H1 (cell line): ENCODE data around the gene LAG3. TPM values are rescaled to one million over a fixed set of nuclear protein-coding genes. Genes with fewer than 3 reads are reported as not detected.

Experiments
- polyA plus RNA-seq, 7 experiments: library from polyadenylated mRNA; depleted of rRNA in 3 of 7; stranded (reverse) in 5 of 7; unstranded in 2 of 7; fragments of >200 nt in 5 of 7; fragments of 200-250 nt in 2 of 7; gene quantifications; 1 replicate in 5 of 7; 2 replicates in 1 of 7; 4 replicates in 1 of 7; pipeline versions ENCODE4 v1.2.1 to v1.2.3, GENCODE V29; 2011 to 2013; ENCODE audit warnings: missing spikeins in 2 of 7, mixed read lengths in 2 of 7
- total RNA-seq: library from RNA; stranded (reverse); fragmentation: NEBNext Ultra II Directional; extraction: Animal tissue kit (Norgen Biotek cat#: 25700); gene quantifications from 2 replicates; pipeline ENCODE4 v1.2.1, GENCODE V29; 2021

The LAG3 gene
- total and polyA plus RNA-seq, 2 of the 8 experiments (the other 6 are each of a cell fraction or from before 2014, with no cell fraction given): 1.1 to 3.1 TPM

Other genes starting within 250 kb of the LAG3 start
- 5,175 and 5,215 TPM in 2 replicates for gene GAPDH, start 238.0 kb upstream of the LAG3 start, total RNA-seq
- gene GAPDH, start 238.0 kb upstream of the LAG3 start, polyA plus RNA-seq (2011; rRNA removed): 15,878 and 16,791 TPM in 2 replicates
- 11.8 and 12.2 TPM in 2 replicates for gene IFFO1, start 216.5 kb upstream of the LAG3 start, total RNA-seq
- gene IFFO1, start 216.5 kb upstream of the LAG3 start, polyA plus RNA-seq (2011; rRNA removed): 12.8 and 16.4 TPM in 2 replicates
- gene NOP2, start 204.2 kb upstream of the LAG3 start, total RNA-seq: 82.6 and 85.6 TPM in 2 replicates
- gene NOP2, start 204.2 kb upstream of the LAG3 start, polyA plus RNA-seq (2011; rRNA removed): 34.4 and 35.4 TPM in 2 replicates
- gene CHD4, start 165.1 kb upstream of the LAG3 start, total RNA-seq: 305 and 330 TPM in 2 replicates
- 198 and 214 TPM in 2 replicates for gene CHD4, start 165.1 kb upstream of the LAG3 start, polyA plus RNA-seq (2011; rRNA removed)
- 0.22 and 0.23 TPM in 2 replicates for gene LPAR5, start 136.6 kb upstream of the LAG3 start, total RNA-seq
- 0.24 and 0.63 TPM in 2 replicates for gene LPAR5, start 136.6 kb upstream of the LAG3 start, polyA plus RNA-seq (2011; rRNA removed)
- gene ACRBP, start 125.1 kb upstream of the LAG3 start, total RNA-seq: 0.80 and 1.2 TPM in 2 replicates
- gene ACRBP, start 125.1 kb upstream of the LAG3 start, polyA plus RNA-seq (2011; rRNA removed): 5.2 and 8.9 TPM in 2 replicates
- gene ING4, start 109.4 kb upstream of the LAG3 start, total RNA-seq: 21.7 and 22.9 TPM in 2 replicates
- 28.6 and 29.3 TPM in 2 replicates for gene ING4, start 109.4 kb upstream of the LAG3 start, polyA plus RNA-seq (2011; rRNA removed)
- gene ZNF384, start 83.1 kb upstream of the LAG3 start, total RNA-seq: 59.6 and 60.1 TPM in 2 replicates
- 59.0 and 75.1 TPM in 2 replicates for gene ZNF384, start 83.1 kb upstream of the LAG3 start, polyA plus RNA-seq (2011; rRNA removed)
- gene PIANP, start 71.7 kb upstream of the LAG3 start, total RNA-seq: 9.8 and 15.3 TPM in 2 replicates
- gene PIANP, start 71.7 kb upstream of the LAG3 start, polyA plus RNA-seq (2011; rRNA removed): 6.3 and 13.3 TPM in 2 replicates
- gene COPS7A, start 48.5 kb upstream of the LAG3 start, total RNA-seq: 43.3 and 44.5 TPM in 2 replicates
- gene COPS7A, start 48.5 kb upstream of the LAG3 start, polyA plus RNA-seq (2011; rRNA removed): 95.9 and 98.4 TPM in 2 replicates
- 229 and 232 TPM in 2 replicates for gene MLF2, start 19.4 kb upstream of the LAG3 start, total RNA-seq
- gene MLF2, start 19.4 kb upstream of the LAG3 start, polyA plus RNA-seq (2011; rRNA removed): 401 and 443 TPM in 2 replicates
- 444 and 486 TPM in 2 replicates for gene PTMS, start 6.2 kb upstream of the LAG3 start, total RNA-seq
- 553 and 999 TPM in 2 replicates for gene PTMS, start 6.2 kb upstream of the LAG3 start, polyA plus RNA-seq (2011; rRNA removed)
- gene CD4, start 17.0 kb downstream of the LAG3 start, total RNA-seq: 3.2 and 3.4 TPM in 2 replicates
- 5.1 and 5.6 TPM in 2 replicates for gene CD4, start 17.0 kb downstream of the LAG3 start, polyA plus RNA-seq (2011; rRNA removed)
- gene GPR162, start 49.3 kb downstream of the LAG3 start, total RNA-seq: 8.6 and 8.8 TPM in 2 replicates
- 7.3 and 9.5 TPM in 2 replicates for gene GPR162, start 49.3 kb downstream of the LAG3 start, polyA plus RNA-seq (2011; rRNA removed)
- 42.4 and 43.5 TPM in 2 replicates for gene P3H3, start 55.9 kb downstream of the LAG3 start, total RNA-seq
- gene P3H3, start 55.9 kb downstream of the LAG3 start, polyA plus RNA-seq (2011; rRNA removed): 22.9 and 40.9 TPM in 2 replicates
- 9.0 and 9.9 TPM in 2 replicates for gene GNB3, start 68.4 kb downstream of the LAG3 start, total RNA-seq
- gene GNB3, start 68.4 kb downstream of the LAG3 start, polyA plus RNA-seq (2011; rRNA removed): 9.9 and 13.9 TPM in 2 replicates
- 47.4 and 47.7 TPM in 2 replicates for gene CDCA3, start 78.8 kb downstream of the LAG3 start, total RNA-seq
- 71.2 and 77.0 TPM in 2 replicates for gene CDCA3, start 78.8 kb downstream of the LAG3 start, polyA plus RNA-seq (2011; rRNA removed)
- 148 and 159 TPM in 2 replicates for gene USP5, start 79.6 kb downstream of the LAG3 start, total RNA-seq
- gene USP5, start 79.6 kb downstream of the LAG3 start, polyA plus RNA-seq (2011; rRNA removed): 66.5 and 83.9 TPM in 2 replicates
- gene TPI1, start 95.0 kb downstream of the LAG3 start, total RNA-seq: 902 and 910 TPM in 2 replicates
- gene TPI1, start 95.0 kb downstream of the LAG3 start, polyA plus RNA-seq (2011; rRNA removed): 2,591 and 3,018 TPM in 2 replicates
- gene SPSB2, start 100.8 kb downstream of the LAG3 start, total RNA-seq: 13.0 and 13.9 TPM in 2 replicates
- gene SPSB2, start 100.8 kb downstream of the LAG3 start, polyA plus RNA-seq (2011; rRNA removed): 23.2 and 31.6 TPM in 2 replicates
- 2.5 and 2.9 TPM in 2 replicates for gene LRRC23, start 132.3 kb downstream of the LAG3 start, total RNA-seq
- 3.5 and 3.6 TPM in 2 replicates for gene LRRC23, start 132.3 kb downstream of the LAG3 start, polyA plus RNA-seq (2011; rRNA removed)
- 90.9 and 92.4 TPM in 2 replicates for gene ENO2, start 142.1 kb downstream of the LAG3 start, total RNA-seq
- gene ENO2, start 142.1 kb downstream of the LAG3 start, polyA plus RNA-seq (2011; rRNA removed): 102 and 126 TPM in 2 replicates
- gene ATN1, start 155.4 kb downstream of the LAG3 start, total RNA-seq: 69.6 and 73.4 TPM in 2 replicates
- 20.6 and 43.0 TPM in 2 replicates for gene ATN1, start 155.4 kb downstream of the LAG3 start, polyA plus RNA-seq (2011; rRNA removed)
- not detected in 2 replicates for gene RNU7-1, start 171.3 kb downstream of the LAG3 start, total RNA-seq
- gene RNU7-1, start 171.3 kb downstream of the LAG3 start, polyA plus RNA-seq (2011; rRNA removed): not detected in 2 replicates
- gene C12orf57, start 171.5 kb downstream of the LAG3 start, total RNA-seq: 174 and 185 TPM in 2 replicates
- gene C12orf57, start 171.5 kb downstream of the LAG3 start, polyA plus RNA-seq (2011; rRNA removed): 993 and 1,124 TPM in 2 replicates
- 25.7 and 28.4 TPM in 2 replicates for gene PTPN6, start 178.8 kb downstream of the LAG3 start, total RNA-seq
- 16.3 and 22.6 TPM in 2 replicates for gene PTPN6, start 178.8 kb downstream of the LAG3 start, polyA plus RNA-seq (2011; rRNA removed)
- gene PHB2, start 198.1 kb downstream of the LAG3 start, total RNA-seq: 360 and 368 TPM in 2 replicates
- 579 and 626 TPM in 2 replicates for gene PHB2, start 198.1 kb downstream of the LAG3 start, polyA plus RNA-seq (2011; rRNA removed)
- gene EMG1, start 198.4 kb downstream of the LAG3 start, total RNA-seq: 82.9 and 84.2 TPM in 2 replicates
- gene EMG1, start 198.4 kb downstream of the LAG3 start, polyA plus RNA-seq (2011; rRNA removed): 54.3 and 64.3 TPM in 2 replicates
- 55.2 and 55.8 TPM in 2 replicates for gene LPCAT3, start 246.0 kb downstream of the LAG3 start, total RNA-seq
- gene LPCAT3, start 246.0 kb downstream of the LAG3 start, polyA plus RNA-seq (2011; rRNA removed): 69.5 and 70.4 TPM in 2 replicates